ENCODE measurements around the gene NRXN3.

Gene NRXN3

DNA sequence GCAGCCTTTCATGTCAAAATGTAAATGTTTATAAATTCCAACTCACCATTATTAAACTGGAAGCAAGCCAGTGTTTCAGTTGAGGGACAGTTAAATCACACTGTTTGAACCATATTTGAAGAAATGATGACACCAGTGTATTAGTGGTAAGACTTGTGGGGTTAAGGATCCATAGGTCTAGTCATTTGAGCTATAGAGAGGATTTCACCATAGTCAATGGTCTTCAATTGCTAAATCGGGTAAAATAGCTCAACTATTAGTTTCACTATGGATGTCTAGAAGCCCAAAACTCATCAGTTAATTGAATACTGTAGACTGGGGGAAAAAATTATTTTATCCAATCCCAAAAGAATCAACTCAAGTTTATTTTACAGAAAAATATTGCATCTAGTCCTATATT is 659.1 kb downstream of the NRXN3 start:
- DNase-seq (ENCODE audit: low read depth), result no peak

DNA sequence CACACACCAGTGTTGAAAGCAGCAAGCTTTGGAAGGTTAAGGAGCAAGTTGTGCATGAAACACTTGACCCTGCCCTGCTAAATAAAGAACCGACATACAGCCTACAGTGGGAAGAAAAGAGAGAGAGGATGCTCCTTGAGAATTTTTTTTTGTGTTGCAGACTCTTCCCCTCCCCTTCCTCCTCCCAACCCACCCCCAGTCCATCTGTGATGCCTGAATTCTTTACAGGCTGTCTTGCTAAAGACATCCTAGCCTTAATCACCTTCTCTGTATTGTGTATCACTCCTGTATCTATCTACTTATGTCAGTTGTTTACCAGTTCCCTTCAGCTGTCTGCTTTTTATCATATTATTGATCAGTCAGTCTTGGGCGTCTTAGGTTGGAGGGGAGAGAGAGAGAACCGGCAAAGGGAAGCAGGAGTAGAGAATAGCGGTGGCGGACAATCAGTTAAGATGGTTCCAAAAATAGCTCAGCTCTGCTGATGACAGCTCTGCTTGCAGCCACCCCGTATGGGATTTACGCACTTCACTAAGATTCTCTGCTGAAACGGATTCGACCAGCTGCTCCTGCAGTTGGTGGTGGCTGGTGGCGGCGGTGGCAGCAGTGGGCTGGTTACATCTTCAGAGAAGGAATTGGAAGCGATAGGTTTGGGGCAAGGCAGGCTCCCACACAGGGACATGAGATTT is 664.7 kb downstream of the NRXN3 start:
- no peak for DNase-seq (ENCODE audit: low read depth)

DNA sequence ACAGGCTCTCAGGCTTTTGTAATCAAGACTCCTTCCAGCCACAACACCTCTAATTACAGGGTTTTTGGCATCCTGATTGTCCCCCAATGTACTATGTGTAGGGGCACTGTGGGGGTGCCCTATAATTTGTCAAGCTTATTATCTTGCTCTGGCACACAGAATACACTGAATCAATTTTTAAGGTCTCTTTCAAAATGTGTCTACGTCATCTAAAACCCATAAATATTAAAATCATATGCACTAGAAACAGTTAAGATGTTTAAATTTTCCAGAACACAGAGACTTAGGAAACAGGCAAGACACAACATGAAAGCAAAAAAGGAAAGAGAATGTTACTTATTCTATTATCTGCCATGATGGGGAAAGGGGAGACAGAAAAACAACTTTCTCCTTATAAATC is 665.7 kb downstream of the NRXN3 start:
- no peak for DNase-seq (ENCODE audit: low read depth)

DNA sequence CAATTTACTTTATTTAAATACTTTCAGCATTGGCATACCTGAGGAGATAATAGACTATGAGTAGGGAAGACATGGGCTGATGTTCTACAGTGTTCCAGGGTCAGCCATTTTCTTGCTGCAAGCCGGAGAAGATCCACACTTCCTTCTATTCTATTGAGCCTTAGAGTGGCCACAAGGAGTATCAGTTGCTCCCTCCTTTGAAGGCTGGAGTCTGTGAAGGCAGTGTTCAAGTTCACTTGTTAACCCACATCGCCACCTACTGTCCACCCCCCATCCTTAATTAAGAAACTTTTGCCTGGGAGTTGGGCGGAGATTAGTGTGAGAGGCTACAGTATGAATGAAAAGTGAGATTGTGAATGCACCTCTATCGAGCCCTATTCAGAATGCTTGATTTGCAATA is 666.6 kb downstream of the NRXN3 start:
- no peak for DNase-seq (ENCODE audit: low read depth)

DNA sequence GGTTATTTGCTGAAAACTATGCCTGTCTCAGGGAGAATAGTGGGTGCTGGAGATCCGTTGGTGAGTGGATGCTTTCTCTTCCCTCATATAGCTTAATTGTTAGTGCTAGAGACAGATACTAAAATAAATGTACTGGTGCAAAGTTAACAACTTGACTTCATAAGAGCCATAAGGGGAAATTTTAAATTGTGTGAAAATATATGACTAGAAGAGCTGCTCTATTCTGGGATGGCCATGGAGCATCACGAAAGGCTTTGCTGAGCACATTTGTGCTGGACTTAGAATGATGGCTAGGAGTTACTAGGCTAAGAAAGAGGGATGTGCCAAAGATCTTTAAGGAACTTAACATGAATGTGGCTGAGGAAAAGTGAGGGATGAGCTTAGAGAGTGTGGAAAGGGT is 668.8 kb downstream of the NRXN3 start:
- DNase-seq (ENCODE audit: low read depth), result no peak

DNA sequence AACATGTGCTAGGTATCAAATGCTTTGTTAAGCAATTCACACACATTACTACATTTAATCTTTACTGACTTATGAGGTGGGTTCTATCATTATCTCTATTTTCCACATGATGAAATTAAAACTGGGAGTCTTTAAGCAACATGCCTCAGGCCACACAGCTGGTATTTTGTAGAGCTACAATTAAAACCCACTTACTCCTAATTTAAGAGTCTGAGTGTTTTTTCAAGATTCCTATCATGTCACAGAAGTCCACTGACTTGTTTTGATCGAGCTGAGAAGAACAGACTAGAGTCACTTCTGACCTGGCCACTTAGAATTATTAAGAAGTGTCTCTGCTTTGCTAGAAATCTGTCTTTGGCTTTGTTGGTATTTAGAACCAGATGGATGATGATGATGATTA is 670.7 kb downstream of the NRXN3 start:
- DNase-seq (ENCODE audit: low read depth), result no peak

DNA sequence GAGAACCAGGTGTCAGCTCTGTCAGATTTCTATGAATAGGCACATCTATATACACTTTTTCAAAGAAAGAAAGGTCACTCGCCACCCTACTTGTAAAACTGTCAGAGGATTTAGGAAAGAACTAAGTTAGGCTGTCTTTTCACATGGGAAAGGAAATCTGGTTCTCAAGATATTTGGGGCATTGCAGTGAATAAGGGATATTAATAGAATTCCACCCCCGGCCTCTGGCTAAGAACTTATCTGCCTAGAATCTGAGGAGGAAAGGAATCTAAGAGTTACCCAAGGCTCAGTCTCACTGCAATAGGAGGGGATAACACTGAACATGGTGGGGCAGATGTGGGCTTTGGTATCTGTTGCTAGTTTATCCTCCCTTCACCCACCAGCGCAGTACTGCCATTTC is 677.6 kb downstream of the NRXN3 start:
- DNase-seq (ENCODE audit: low read depth), result no peak

DNA sequence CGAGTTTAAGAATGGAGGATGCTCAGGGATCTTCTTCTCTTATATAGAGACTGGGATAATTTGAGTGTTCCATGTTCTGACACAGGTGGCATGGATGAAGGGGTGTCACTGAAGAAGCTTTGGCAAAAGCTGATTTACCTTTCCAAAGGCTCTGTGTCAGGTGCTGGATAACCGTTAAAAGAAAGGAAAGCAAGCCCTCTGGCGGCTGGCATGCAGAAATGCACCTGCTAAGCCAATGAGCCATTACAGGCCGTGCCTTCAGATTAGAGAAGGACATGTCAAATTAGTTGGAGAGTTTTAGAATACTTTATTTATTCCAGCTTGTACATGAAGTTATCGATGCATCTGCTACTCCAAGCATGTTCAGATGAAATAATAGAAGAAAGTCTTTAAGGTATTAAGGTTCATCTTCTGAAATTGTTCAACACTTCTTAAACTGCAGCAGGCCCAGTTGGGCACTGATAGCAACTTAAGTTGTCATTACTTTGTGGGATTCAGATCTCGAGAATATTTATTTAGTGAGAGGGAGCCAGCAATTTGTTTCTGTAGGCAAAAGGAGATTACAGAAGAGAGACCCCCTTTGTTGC is 678.2 kb downstream of the NRXN3 start:
- no peak for DNase-seq (ENCODE audit: low read depth)

DNA sequence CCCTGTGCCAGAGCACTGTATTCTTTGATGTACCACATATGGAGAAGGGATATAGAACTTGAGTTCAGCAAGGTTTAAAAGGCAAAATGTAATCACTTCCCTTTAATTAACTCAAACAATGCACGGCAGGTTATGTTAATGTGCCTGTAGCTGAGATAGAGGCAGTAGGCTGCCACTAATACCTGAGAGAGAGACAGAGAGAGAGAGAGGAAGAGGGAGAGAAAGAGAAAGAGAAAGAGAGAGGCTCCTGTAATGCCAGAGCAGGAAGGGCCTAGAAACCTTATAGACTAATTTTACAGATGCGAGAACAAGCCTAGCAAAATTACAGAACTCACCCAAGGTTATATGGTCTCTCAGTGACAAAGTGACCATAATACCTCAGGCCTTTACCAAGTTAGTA is 679.8 kb downstream of the NRXN3 start:
- no peak for DNase-seq (ENCODE audit: low read depth)

DNA sequence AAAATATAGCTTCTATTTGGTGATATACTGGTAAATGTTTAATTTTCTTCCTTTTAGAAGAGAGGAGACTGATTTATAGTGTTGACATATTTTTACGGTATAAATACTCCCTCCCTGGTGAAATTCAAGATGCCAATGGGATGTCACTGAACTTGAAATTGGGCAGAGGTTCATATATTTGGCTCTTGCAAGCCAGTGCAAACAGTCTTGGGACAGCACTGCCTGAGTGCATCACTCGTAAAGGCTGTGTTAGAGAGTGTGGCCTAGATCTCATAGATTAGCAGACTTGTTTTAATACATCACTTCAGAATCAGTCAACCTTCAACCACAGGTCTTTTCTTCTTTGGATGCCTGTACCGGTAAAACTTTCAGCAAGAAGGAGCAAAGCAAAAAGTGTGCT is 681.0 kb downstream of the NRXN3 start:
- DNase-seq (ENCODE audit: low read depth), result no peak

DNA sequence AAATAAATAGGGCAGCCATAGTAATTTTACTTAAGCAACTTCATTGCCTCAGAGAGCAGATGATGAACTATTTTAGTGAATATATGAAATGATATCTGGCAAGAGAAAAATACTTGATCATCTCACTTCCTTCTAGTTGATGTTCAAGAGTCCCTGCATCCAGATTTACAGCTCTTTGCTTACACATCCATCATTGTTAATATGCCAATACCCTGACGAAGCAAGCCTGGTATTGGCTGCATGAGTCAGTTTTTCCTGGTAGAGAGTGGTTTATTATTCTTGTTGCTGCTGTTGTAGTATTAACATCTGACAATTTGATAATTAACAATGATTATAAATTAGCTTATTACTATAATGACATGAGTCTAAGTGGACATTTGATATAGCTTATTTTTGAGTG is 681.9 kb downstream of the NRXN3 start:
- no peak for DNase-seq (ENCODE audit: low read depth)

DNA sequence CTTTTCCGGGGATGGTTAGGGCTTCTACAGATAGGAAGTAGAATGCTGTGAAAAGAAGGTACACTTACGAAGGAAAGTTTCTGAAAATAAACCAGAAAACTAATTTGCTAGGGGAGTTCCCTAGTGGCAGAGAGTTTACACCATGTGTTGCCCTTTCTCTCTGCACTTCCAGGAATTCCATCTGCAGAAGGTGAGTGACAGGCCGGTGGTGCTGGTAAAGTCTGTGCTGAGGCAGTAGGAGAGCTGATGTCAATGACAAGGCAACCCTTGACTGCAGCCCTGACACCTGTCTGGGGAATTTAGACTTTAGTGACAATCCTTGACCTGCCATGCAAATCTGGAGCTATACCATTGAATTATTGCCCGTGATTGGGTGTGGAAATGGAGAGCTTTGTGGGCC is 687.8 kb downstream of the NRXN3 start:
- DNase-seq (ENCODE audit: low read depth), result no peak

DNA sequence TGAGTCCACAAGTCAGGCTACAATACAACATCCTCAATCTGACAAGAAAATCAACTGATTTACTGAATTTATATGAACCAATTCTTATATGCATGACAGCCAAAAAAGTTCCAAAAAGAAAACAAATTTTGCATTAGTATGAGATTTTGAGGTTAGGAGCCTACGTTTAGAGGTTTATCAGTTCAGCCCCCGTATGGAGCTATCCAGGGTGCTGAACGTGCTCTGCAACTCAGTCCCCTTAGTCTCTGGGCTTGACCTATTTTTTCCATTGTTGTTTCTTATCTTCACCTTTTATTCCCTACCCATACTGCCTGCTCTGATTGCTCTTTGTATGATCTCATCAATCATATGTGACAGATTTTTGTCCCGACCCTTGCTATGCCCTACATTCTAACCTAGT is 693.0 kb downstream of the NRXN3 start:
- DNase-seq (ENCODE audit: low read depth), result no peak

DNA sequence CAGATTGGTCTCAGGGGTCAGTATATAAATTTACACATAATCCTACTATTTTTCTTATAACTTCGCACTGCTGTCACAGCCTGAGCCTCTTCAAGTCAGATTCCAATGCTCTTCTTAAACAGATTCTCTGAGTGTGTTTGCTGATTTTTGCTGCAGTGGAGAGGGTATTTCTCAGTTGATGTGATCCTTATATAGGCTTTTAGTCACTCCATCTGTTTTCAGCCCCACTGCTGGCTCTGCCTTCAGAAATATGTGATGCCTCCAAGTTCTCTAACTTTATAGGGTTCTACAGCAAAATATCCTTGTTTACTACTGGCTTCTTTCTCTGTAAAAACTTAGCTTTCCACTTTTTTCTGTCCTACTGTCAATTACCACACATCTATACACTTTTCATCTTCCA is 702.7 kb downstream of the NRXN3 start:
- DNase-seq (ENCODE audit: low read depth), result no peak

DNA sequence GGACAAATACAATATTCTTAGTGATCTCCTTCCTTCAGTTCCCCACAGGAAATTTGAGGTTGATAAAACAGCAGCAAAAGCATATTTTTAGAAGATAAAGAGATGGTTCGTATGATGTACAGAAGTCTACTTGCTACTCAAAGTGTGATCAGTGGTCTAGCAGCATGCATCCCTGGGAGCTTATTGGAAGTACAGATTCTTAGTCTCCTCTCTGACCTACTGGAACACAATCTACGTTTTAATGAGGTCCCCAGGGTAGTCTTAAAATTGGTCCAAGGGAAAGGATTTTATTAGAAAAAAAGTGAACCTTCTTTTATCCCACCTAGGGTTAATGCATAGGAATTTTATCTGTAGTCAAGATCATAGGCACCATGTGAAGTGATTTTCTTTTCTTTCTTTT is 703.4 kb downstream of the NRXN3 start:
- DNase-seq (ENCODE audit: low read depth), result no peak

DNA sequence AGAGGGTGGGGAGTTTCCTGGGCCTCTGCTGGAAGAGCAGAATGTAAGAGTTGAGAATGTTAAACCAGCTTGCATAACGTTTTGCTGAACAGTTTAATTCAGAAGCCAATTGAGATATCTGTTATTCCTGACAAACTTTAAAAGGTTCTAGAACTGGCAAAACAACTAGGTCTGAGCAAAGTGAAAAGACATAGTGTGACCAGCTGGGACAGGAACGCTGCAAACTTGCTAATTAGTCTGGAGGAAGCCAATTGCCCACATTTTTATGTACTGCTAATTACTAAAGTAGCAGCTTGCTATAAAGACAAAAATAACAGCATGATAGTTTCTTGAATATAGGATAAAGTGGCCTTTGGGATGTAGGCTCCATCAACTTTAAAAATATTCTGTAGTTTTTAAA is 704.9 kb downstream of the NRXN3 start:
- DNase-seq (ENCODE audit: low read depth), result no peak

DNA sequence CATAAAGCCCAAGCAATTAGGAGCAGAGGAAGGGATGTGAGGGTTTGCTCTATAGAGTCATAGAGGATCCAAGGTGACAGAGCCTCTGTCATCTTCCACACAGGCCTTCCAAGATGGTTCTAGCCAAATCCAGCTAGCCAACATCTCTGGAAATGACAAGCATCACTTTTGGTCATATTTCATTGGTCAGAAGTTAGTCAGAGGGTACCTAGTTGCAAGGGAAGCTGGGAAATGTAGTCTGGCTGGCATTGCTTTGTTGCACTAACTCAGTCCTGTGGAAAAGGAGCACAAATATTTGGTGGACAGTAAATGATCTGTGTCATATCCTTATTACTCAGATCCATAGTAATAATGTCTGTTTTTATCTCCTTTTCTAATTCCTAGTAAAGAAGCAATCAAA is 715.7 kb downstream of the NRXN3 start:
- no peak for DNase-seq (ENCODE audit: low read depth)

DNA sequence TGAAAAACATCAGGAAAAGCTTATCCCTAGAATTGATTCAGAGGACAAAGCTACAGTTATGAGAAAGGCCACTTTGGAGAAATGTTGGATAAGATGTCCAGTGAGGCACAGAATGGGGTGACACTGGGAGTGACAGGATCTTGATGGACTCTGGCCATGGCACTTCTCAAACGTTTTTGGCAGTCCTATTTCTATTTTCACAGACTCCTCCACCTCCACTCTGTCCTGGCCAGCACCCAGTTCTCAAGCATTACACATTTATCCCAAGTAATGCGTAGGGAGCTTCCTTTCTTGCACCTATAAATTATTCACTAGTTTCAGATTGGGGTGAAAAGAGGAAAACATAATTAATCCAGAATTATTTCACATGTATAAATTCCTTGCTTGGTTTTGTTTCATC is 727.3 kb downstream of the NRXN3 start:
- DNase-seq (ENCODE audit: low read depth), result no peak

DNA sequence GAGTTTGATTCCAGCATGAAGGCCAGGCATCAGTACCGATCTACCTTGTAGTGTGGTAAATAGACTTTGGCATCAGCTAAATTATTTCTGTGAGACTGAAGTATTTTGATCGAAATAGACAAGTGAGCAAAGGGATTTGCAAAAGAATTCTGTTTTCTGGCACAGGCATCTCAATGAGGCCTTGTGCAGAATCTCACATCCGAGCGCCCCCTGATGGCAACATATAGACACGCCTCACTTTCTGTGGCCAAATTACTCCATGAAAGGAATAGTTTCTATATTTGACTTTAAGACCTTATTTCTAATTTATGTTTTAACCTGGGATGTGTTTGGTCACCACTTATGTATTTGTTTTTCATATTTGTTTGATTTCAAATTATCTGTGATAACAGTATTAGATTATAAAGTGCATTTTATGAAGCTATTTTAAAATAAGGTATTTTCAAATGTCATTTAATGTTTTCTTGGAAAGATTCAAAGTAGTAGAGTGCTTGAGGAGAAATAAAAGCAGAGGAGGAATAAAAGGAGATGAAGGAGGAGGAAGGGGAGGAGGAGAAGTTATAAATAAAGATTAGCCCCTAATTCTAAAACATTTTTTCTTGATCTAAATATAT is 731.9 kb downstream of the NRXN3 start:
- DNase-seq (ENCODE audit: low read depth), result no peak

DNA sequence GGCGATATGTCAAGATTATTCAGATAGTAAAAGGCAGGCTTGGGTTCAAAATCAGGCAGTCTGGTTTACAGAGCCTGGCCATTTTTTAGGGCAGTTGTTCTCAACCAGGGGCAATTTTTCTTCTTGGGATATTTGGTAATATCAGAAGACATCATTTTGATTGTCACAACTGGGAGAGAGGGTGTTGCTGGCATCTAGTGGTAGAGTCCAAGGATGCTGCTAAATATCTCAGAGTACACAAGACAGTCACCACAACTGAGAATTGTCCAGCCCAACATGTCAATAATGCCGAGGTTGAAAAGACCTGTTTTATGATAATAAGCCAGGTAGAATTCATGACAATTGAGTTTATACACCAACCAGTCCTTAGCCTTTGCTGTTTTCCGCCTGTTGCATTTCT is 733.9 kb downstream of the NRXN3 start:
- DNase-seq (ENCODE audit: low read depth), result no peak

DNA sequence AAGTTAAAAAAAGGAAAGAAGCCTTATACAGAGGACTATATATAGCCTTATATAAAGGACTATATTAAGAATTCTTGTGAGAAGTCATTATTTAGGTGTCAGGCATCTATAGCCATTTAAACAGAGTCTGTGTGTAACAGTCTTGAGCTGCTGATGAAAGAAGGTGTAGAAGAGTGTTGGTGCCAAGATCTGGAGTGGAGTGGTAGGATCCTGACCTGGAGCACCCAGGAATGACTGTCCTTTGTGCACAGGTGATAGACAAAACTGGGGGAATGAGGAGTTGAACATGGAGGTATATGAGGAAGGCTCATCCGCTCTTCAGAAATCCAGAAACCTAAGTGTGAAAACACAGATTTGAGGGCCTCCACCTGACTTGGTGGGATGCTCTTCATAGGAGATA is 747.3 kb downstream of the NRXN3 start:
- DNase-seq (ENCODE audit: low read depth), result no peak

DNA sequence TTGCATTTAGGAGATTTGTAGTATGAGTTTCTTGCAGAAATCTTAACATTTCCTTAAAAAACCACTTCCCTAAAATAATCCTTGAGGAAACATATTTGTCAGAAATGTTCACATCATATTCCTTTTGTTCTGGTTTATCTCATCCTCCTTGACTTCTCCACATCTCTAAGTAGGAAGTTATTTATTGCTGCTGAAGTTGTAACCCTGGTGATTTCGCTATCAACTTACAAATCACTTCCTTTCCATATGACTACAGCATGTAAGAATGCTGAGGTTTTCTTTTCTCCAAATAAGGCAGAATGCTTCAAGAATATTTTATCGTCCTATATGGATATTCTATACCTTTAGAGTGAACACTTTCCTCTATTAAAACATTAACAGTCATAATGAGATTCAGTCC is 751.7 kb downstream of the NRXN3 start:
- DNase-seq (ENCODE audit: low read depth), result no peak

DNA sequence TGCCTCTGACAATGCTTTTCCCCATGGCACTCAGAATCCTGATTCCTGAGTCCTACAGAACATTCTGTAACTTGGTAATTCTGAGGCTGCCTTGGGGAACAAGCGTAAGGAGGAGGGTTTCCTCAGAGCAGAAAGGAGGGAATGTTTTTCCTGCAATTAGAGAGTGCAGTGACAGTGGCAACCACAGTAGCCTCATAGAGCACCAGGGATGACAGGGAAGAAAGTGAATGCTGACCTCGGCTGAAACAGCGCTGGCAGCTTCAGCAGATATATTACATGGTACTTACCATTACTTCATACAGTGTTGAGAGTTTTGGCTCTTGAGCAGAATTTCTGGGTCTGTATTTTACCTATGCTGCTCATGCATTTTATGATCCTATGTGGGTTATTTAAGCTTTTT is 757.1 kb downstream of the NRXN3 start:
- no peak for DNase-seq (ENCODE audit: low read depth)

DNA sequence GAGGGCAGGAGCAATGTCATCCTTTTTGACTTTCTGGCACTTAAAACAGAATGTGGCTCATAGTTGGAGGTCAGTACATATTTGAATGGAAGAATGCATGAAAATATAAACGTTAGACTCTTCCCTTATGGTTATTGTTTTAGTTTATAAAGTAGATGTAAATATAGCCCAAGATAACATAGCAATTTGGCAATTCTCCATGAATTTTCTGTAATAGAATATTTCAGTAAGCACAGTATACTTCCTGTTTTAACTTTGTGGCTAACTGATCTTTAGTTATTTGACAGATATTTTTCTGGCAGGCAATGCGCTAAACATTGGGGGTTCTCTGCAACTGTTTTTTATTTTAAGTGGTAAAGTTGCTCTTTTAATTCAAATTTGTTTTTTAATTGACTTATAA is 763.0 kb downstream of the NRXN3 start:
- no peak for DNase-seq (ENCODE audit: low read depth)

Measured in T-helper 22 cell (primary cell).